RWPE1 (cell line): Measurements from ENCODE around the gene GNAQ.
A peak's percentile ranks its signal among the peaks of the same experiment; 100 is the strongest.

ENCODE experiments used
- CTCF ChIA-PET: fragments of 350-600 bp; sonication (Branson Sonifier 250); formaldehyde crosslinking; extraction: SDS; loops from one replicate; lab custom pipeline; 2021; lab: Yijun Ruan, JAX
- POLR2A ChIA-PET: fragments of 400-600 bp; formaldehyde crosslinking; extraction: SDS; loops from one replicate; lab custom pipeline; 2020; ENCODE audit warnings: antibody characterized with exemption; ENCODE audit not compliant: low non-redundant PET; lab: Yijun Ruan, JAX
- DNase-seq: peaks from one replicate; pipeline ENCODE4 v3.0.0; 2012; ENCODE audit warnings: low spot score
- H3K27ac ChIP-seq: fragments of 450-650 bp; 2 replicates; pipeline ENCODE4 v1.5.1; 2017
- CTCF ChIP-seq: fragments of 450-650 bp; conservative IDR thresholded peaks from 2 replicates; pipeline ENCODE4 v1.5.1; 2017; ENCODE audit warnings: low read depth, mild to moderate bottlenecking

The GNAQ gene

GRCh38 chr9:78044886-78045285 lies 13.3 kb upstream of the GNAQ start:
- no peak overlapping the region for H3K27ac ChIP-seq
- no peak for TF ChIP-seq CTCF
- DNase-seq: no peak
- CTCF ChIA-PET: interaction anchor here (0.6 to 1.5 kb wide), 3 partner anchors 10 to 611 kb away, joined by 3 to 6 read pairs (median 3); no protein-coding TSS in a partner anchor
- POLR2A ChIA-PET: no interaction called here

- ChIA-PET POLR2A (no interaction called here), CTCF (interaction anchor here (0.6 to 0.7 kb wide), 2 partner anchors 78 to 570 kb away, joined by 3 read pairs; no protein-coding TSS in a partner anchor)
- TF ChIP-seq CTCF: no peak
- DNase-seq: no peak
- no peak overlapping the region for H3K27ac ChIP-seq
These were observed 12.6 kb upstream of the GNAQ start for GRCh38 chr9:78044189-78044588.

GRCh38 chr9:78041971-78042370 lies 10.4 kb upstream of the GNAQ start:
- TF ChIP-seq CTCF: no peak
- ChIA-PET CTCF (interaction anchor here (0.6 kb wide), 2 partner anchors 25 to 197 kb away, joined by 3 read pairs; no protein-coding TSS in a partner anchor), POLR2A (no interaction called here)
- H3K27ac ChIP-seq: no peak overlapping the region
- no peak for DNase-seq

GRCh38 chr9:78040726-78041125 lies 9.1 kb upstream of the GNAQ start:
- ChIA-PET POLR2A (no interaction called here), CTCF (no interaction called here)
- no peak overlapping the region for H3K27ac ChIP-seq
- no peak for TF ChIP-seq CTCF
- no peak for DNase-seq

GRCh38 chr9:78038620-78039300 lies 7.1 kb upstream of the GNAQ start:
- no peak overlapping the region for H3K27ac ChIP-seq
- no peak for TF ChIP-seq CTCF
- POLR2A ChIA-PET: no interaction called here
- CTCF ChIA-PET: interaction anchor here (0.6 kb wide), 1 partner anchor 1518 kb away, joined by 3 read pairs; no protein-coding TSS in a partner anchor
- DNase-seq: no peak

GRCh38 chr9:78035383-78035993 lies 3.9 kb upstream of the GNAQ start:
- CTCF ChIA-PET: interaction anchor here (0.5 to 2.6 kb wide), 31 partner anchors 9 to 601 kb away, joined by 3 to 16 read pairs (median 3); no protein-coding TSS in a partner anchor
- POLR2A ChIA-PET: no interaction called here
- no peak overlapping the region for H3K27ac ChIP-seq
- DNase-seq: peak; percentile 54
- TF ChIP-seq CTCF: peak; percentile 86
